ENCODE measurements around the gene NOSIP.

NOSIP gene

GRCh38 chr19:49536921-49537462 is 43.4 kb downstream of the NOSIP start:
- no peak overlapping the region for H3K4me3 ChIP-seq (ENCODE audit: low read length)
- H3K27ac ChIP-seq (ENCODE audit: low read length): no peak overlapping the region
- H3K27me3 ChIP-seq (ENCODE audit: control insufficient read depth, insufficient read depth, low read length): peaks cover 10% of the 10 kb centered on the region
- no peak overlapping the region for H3K9ac ChIP-seq (ENCODE audit: low read length)
- H3K36me3 ChIP-seq (ENCODE audit: control insufficient read depth, low read depth, low read length): no peaks in the 10 kb centered on the region
- H3K9me3 ChIP-seq (ENCODE audit: control insufficient read depth, low read depth, low read length): no peaks in the 10 kb centered on the region
- peaks cover 5% of the 10 kb centered on the region for H3K4me1 ChIP-seq (ENCODE audit: control insufficient read depth, low read depth, low read length)

DNA sequence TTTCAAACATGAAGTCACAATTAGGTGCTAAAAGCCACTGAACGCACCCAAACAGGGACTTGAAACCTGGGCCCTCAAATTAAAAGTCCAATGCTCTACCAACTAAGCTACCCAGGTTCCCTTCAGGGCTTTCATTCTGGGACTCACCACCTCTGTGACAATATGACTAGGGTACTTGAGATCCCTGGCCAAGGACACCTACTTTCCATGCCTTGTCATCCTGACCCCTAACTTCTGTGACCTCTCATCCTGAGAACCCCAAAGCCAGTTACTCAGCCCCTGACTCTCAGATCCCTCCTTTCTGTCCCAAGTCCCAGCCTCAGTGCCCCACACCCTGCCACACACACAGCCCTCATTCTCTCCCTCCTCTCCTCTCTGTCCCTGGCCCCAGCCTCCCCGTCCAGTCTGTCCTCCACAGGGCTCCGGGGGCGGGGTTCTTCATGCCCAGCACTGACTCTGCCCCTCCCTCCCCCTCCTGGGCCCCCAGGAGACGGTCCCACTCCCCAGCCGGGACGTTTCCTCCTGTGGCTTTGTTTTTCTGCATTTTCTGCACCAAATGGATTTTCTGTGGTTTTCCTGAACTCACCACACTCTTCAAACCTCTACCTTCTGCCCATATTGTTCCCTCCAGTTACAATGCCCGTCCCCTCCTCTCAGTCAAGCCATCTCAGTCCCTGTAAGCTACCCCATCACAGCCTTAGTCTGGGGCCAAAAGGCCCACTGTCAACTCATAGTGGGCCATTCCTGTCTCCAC is 45.5 kb downstream of the NOSIP start:
- no peak overlapping the region for H3K9ac ChIP-seq (ENCODE audit: low read length)
- H3K4me1 ChIP-seq (ENCODE audit: control insufficient read depth, low read depth, low read length): peaks cover 5% of the 10 kb centered on the region
- H3K27ac ChIP-seq (ENCODE audit: low read length): no peak overlapping the region
- H3K36me3 ChIP-seq (ENCODE audit: control insufficient read depth, low read depth, low read length): no peaks in the 10 kb centered on the region
- H3K9me3 ChIP-seq (ENCODE audit: control insufficient read depth, low read depth, low read length): no peaks in the 10 kb centered on the region
- H3K27me3 ChIP-seq (ENCODE audit: control insufficient read depth, insufficient read depth, low read length): peaks cover 10% of the 10 kb centered on the region
- peak overlapping the region; percentile 73 for H3K4me3 ChIP-seq (ENCODE audit: low read length)

GRCh38 chr19:49533551-49534488 is 46.5 kb downstream of the NOSIP start:
- H3K27ac ChIP-seq (ENCODE audit: low read length): no peak overlapping the region

GRCh38 chr19:49530708-49531107 is 49.6 kb downstream of the NOSIP start:
- Histone ChIP-seq H3K36me3 (ENCODE audit: control insufficient read depth, low read depth, low read length) (peaks cover 4% of the 10 kb centered on the region), H3K27ac (ENCODE audit: low read length) (no peak overlapping the region), H3K9me3 (ENCODE audit: control insufficient read depth, low read depth, low read length) (no peaks in the 10 kb centered on the region), H3K4me3 (ENCODE audit: low read length) (no peak overlapping the region), H3K4me1 (ENCODE audit: control insufficient read depth, low read depth, low read length) (peaks cover 5% of the 10 kb centered on the region), H3K27me3 (ENCODE audit: control insufficient read depth, insufficient read depth, low read length) (peaks cover 10% of the 10 kb centered on the region), H3K9ac (ENCODE audit: low read length) (no peak overlapping the region)

More at GRCh38 chr19:49533551-49534488, 46.5 kb downstream of the NOSIP start:
- H3K4me3 ChIP-seq (ENCODE audit: low read length): peak overlapping the region; percentile 73
- H3K36me3 ChIP-seq (ENCODE audit: control insufficient read depth, low read depth, low read length): no peaks in the 10 kb centered on the region
- H3K9ac ChIP-seq (ENCODE audit: low read length): no peak overlapping the region
- H3K4me1 ChIP-seq (ENCODE audit: control insufficient read depth, low read depth, low read length): peaks cover 5% of the 10 kb centered on the region
- H3K27me3 ChIP-seq (ENCODE audit: control insufficient read depth, insufficient read depth, low read length): peaks cover 10% of the 10 kb centered on the region
- no peaks in the 10 kb centered on the region for H3K9me3 ChIP-seq (ENCODE audit: control insufficient read depth, low read depth, low read length)

GRCh38 chr19:49528211-49528771 is 52.1 kb downstream of the NOSIP start:
- Histone ChIP-seq H3K27me3 (ENCODE audit: control insufficient read depth, insufficient read depth, low read length) (no peaks in the 10 kb centered on the region), H3K27ac (ENCODE audit: low read length) (no peak overlapping the region), H3K9me3 (ENCODE audit: control insufficient read depth, low read depth, low read length) (no peaks in the 10 kb centered on the region), H3K4me1 (ENCODE audit: control insufficient read depth, low read depth, low read length) (no peaks in the 10 kb centered on the region), H3K36me3 (ENCODE audit: control insufficient read depth, low read depth, low read length) (peaks cover 5% of the 10 kb centered on the region), H3K4me3 (ENCODE audit: low read length) (peak overlapping the region; percentile 53), H3K9ac (ENCODE audit: low read length) (no peak overlapping the region)

DNA sequence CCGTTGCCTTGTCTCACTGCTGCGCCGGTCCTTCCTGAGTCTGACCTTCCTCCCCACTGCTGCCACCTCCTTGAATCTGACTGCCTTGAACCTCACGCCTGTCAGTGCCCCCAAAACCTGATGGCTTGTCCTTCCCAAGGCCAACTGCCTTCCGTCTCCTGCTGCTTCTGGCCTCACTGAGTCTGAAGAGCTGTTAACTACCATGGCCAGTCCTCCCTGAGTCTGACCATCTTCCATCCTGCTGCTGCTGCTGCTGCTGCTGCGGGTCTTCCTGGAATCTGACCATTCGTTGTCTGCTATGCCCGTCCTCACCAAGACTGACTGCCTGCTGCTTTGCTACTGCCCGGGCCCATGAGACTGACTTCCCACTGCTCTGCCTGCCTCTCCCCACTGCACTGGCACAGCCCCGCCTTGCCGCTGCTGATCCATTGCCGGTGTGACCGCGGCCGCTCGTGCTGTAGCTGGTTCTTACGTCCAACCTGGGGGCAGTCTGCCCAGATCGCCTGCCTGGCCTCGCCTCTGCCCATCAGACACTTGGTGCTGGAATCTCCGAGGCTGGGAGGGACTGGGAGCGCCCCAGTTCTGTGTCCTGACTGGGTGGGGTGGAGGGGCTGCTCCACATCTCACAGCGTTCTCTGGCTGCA is 55.4 kb downstream of the NOSIP start:
- Histone ChIP-seq H3K9me3 (ENCODE audit: control insufficient read depth, low read depth, low read length) (no peaks in the 10 kb centered on the region), H3K9ac (ENCODE audit: low read length) (no peak overlapping the region), H3K36me3 (ENCODE audit: control insufficient read depth, low read depth, low read length) (peaks cover 10% of the 10 kb centered on the region), H3K27ac (ENCODE audit: low read length) (no peak overlapping the region), H3K27me3 (ENCODE audit: control insufficient read depth, insufficient read depth, low read length) (no peaks in the 10 kb centered on the region), H3K4me3 (ENCODE audit: low read length) (no peak overlapping the region), H3K4me1 (ENCODE audit: control insufficient read depth, low read depth, low read length) (no peaks in the 10 kb centered on the region)

DNA sequence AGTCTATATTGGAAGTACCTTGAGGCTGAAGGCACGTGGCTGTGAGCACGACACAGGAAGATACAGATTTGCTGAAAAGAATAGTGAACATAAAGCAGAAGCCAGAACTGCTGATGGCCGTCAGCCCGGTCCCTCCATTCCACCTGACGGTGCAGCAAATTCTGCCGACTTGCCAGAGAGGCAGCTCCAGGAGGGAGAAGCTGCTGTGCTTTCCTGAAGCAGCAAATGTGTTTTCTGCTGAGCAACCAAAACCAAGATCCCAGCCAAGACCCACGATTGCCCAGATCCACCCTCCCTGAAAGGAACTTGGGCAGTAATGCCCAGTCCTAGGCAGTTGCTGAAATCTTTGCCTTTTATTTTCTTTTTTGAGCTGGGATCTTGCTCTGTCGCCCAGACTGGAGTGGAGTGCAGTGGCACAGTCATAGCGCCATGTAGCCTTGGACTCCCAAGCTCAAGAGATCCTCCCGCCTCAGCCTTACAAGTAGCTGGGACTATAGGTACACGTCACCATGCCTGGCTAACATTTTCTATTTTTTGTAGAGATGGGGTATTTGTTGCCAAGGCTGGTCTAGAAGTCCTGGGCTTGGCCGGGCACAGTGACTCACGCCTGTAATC is 59.5 kb downstream of the NOSIP start:
- no peak overlapping the region for H3K9ac ChIP-seq (ENCODE audit: low read length)
- no peaks in the 10 kb centered on the region for H3K27me3 ChIP-seq (ENCODE audit: control insufficient read depth, insufficient read depth, low read length)
- no peak overlapping the region for H3K4me3 ChIP-seq (ENCODE audit: low read length)
- no peaks in the 10 kb centered on the region for H3K9me3 ChIP-seq (ENCODE audit: control insufficient read depth, low read depth, low read length)
- peaks cover 6% of the 10 kb centered on the region for H3K36me3 ChIP-seq (ENCODE audit: control insufficient read depth, low read depth, low read length)
- H3K4me1 ChIP-seq (ENCODE audit: control insufficient read depth, low read depth, low read length): no peaks in the 10 kb centered on the region
- no peak overlapping the region for H3K27ac ChIP-seq (ENCODE audit: low read length)

GRCh38 chr19:49518033-49518432 is 62.3 kb downstream of the NOSIP start:
- H3K27ac ChIP-seq (ENCODE audit: low read length): no peak overlapping the region
- H3K9me3 ChIP-seq (ENCODE audit: control insufficient read depth, low read depth, low read length): no peaks in the 10 kb centered on the region
- peaks cover 5% of the 10 kb centered on the region for H3K36me3 ChIP-seq (ENCODE audit: control insufficient read depth, low read depth, low read length)
- H3K27me3 ChIP-seq (ENCODE audit: control insufficient read depth, insufficient read depth, low read length): no peaks in the 10 kb centered on the region
- no peaks in the 10 kb centered on the region for H3K4me1 ChIP-seq (ENCODE audit: control insufficient read depth, low read depth, low read length)
- no peak overlapping the region for H3K9ac ChIP-seq (ENCODE audit: low read length)
- no peak overlapping the region for H3K4me3 ChIP-seq (ENCODE audit: low read length)

- Histone ChIP-seq H3K9ac (ENCODE audit: low read length) (no peak overlapping the region), H3K4me3 (ENCODE audit: low read length) (no peak overlapping the region), H3K36me3 (ENCODE audit: control insufficient read depth, low read depth, low read length) (peaks cover 2% of the 10 kb centered on the region), H3K27me3 (ENCODE audit: control insufficient read depth, insufficient read depth, low read length) (no peaks in the 10 kb centered on the region), H3K4me1 (ENCODE audit: control insufficient read depth, low read depth, low read length) (no peaks in the 10 kb centered on the region), H3K27ac (ENCODE audit: low read length) (no peak overlapping the region), H3K9me3 (ENCODE audit: control insufficient read depth, low read depth, low read length) (no peaks in the 10 kb centered on the region)
Observed at GRCh38 chr19:49515767-49516166, 64.6 kb downstream of the NOSIP start.

DNA sequence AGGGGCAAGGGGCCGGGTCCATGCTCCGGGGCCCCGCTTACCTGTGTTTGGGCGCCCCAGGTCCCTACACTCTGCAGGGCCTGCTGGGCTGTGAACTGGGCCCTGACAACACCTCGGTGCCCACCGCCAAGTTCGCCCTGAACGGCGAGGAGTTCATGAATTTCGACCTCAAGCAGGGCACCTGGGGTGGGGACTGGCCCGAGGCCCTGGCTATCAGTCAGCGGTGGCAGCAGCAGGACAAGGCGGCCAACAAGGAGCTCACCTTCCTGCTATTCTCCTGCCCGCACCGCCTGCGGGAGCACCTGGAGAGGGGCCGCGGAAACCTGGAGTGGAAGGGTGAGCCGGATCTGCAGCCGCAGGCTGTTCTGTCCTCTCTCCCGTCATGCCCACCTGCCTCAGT is 66.2 kb downstream of the NOSIP start:
- H3K9me3 ChIP-seq (ENCODE audit: control insufficient read depth, low read depth, low read length): no peaks in the 10 kb centered on the region
- H3K4me3 ChIP-seq (ENCODE audit: low read length): peak overlapping the region; percentile 70
- no peaks in the 10 kb centered on the region for H3K36me3 ChIP-seq (ENCODE audit: control insufficient read depth, low read depth, low read length)
- no peaks in the 10 kb centered on the region for H3K4me1 ChIP-seq (ENCODE audit: control insufficient read depth, low read depth, low read length)
- H3K27ac ChIP-seq (ENCODE audit: low read length): no peak overlapping the region
- H3K9ac ChIP-seq (ENCODE audit: low read length): no peak overlapping the region
- H3K27me3 ChIP-seq (ENCODE audit: control insufficient read depth, insufficient read depth, low read length): no peaks in the 10 kb centered on the region

Data from iPS-18a (cell line).